NCI-H2171 (cell line): Measurements from ENCODE around the gene LTB4R.

Experiments used
- DNase-seq: peaks from one replicate; lab custom pipeline; 2025; lab: John Stamatoyannopoulos, UW

Gene LTB4R

GRCh38 chr14:24304019-24304387 is 7.3 kb upstream of the LTB4R start:
- no peak for DNase-seq

DNA sequence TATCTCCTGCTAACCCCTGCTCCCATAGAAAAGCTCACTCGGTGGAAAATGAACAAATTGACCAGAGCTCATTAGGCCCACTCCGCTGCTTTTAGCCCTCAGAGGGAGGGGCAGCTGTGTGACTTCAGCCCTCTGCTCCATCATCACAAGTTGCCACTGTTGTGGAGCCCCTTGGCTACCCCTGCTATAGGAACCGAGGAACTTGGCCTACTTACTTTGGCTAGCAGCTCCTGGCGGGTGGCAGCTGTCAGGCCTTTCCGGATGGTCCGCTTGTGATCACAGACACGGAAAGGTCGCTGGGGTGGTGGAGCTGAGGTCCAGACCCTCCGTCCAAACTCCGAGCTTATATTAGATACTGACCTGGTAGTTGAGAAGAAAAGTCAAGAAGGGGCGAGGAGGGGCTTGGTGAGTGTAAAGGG is 4.1 kb upstream of the LTB4R start:
- no peak for DNase-seq

- peak; percentile 10 for DNase-seq
These were observed 3.5 kb upstream of the LTB4R start, which contains the start of gene CIDEB for GRCh38 chr14:24307575-24308341. TSS of gene CIDEB (minus strand) at chr14:24307977. CDS start at chr14:24307858, 119 bp downstream.

GRCh38 chr14:24308342-24309124 is 2.8 kb upstream of the LTB4R start:
- DNase-seq, result no peak

DNA sequence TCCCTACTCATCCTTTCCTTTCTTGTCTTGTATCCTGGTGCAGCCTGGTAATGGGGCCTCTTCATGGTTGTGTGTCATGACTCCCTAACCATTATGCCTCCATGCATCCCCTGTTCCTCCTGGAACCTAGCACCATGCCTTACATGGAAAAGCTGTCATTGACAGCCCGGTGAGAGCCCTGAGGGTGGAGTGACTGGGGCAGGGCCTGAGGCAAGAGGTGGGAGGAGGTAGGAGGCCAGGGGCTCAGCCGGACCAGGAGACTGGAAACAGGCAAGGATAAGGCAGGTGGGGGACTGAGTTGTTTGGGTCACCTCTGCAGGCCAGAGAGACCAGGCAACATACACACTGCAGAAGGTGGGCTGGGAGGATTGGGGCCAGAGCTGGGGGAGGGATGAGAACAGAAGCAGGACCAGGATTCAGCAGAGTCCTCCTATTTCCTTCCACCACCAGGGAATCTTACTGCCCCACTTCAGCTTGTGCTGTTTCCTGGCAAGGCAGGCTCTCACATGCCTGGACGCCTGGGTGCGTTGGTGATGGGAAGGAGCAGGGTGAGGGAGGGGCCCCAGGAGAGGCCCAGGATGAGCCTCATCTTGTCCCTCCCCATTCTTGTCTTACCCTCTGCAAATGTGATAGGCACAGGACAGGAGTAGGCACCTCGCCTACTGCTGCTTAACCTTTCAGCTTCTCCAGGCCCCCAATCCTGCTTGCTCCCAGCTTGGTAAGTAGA is 1.6 kb upstream of the LTB4R start, which contains the start of gene LTB4R2:
TSS of gene LTB4R2 (plus strand) at position 603 of the 727 bp plus-strand sequence. CDS start 525 bp downstream, outside the sequence.
- no peak for DNase-seq

DNA sequence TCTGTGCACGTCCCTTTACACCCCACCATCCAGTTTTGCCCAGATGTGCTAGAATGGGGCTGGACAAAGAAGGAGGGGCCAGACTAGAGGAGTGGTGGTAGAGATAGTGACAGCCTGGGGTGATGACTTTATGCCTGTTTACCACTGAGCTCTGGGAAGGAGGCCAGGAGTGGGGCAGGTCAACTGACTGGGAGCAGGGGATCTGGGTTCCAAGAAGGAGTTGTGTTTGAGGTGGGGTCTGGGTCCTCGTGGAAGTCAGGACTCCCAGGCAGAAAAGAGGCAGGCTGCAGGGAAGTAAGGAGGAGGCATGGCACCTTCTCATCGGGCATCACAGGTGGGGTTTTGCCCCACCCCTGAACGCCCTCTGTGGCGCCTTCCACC is 1.0 kb upstream of the LTB4R start:
- DNase-seq, result no peak

- DNase-seq, result no peak
These were observed 724 bp downstream of the LTB4R start for GRCh38 chr14:24311837-24312615.

- DNase-seq, result no peak
These were observed 1.6 kb downstream of the LTB4R start for GRCh38 chr14:24312736-24313507.

DNA sequence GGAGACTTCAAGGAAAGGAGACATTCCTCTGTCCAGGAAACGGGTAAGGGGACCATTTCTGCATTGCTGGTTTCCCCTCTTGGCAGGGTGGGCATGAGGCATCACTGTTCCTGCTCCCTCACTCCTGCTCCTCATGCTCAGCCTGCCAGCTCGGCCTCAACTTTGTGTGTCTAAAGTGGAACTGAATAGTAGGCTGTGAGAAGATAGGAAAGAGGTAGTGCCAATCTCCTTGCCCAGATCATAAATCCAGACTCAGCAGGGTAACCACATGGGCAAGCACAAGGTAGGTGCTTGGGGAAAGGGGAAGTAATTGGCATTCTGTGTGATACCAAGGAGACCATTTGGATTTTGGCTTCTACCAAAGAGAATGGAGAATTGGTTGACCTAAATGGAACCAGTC is 2.6 kb downstream of the LTB4R start:
- DNase-seq, result no peak

DNA sequence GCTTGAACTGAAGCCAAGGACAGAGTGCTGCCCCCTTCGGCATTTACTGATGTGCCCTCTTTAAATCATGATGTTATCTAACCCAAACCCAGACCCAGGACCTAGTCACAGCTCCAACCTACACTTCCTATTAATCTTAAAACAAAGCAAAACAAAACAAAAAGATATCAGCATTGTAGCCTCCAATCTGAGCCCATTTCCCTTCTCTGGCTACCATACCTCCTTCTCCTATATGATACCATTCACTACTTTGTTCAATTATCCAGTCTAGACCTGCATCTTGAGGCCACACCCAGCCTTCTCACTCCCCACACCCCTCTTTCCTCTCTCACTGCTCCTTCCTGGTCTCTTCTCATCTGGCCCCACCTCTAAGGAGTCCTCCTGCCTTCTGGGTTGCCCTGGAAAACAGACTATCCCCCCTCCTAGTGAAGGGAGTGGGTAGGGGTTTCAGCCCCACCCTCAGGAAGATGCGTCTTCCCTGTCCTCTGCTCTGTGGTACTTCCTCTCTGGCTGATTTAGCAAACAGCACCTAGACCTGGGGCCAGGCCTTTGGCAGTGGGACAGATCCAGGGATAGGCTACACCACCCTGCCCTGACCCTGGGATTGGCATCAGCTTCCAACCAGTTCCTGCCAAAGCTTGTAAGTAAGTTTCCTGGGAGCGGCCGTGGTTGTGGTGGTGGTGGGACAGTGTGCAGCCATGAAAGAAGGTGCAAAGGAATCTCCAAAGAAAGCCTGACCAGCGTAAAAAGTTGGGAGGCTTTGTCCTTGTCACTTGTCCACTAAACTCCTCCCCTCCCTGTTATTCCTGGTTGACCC is 3.3 kb downstream of the LTB4R start:
- no peak for DNase-seq

DNA sequence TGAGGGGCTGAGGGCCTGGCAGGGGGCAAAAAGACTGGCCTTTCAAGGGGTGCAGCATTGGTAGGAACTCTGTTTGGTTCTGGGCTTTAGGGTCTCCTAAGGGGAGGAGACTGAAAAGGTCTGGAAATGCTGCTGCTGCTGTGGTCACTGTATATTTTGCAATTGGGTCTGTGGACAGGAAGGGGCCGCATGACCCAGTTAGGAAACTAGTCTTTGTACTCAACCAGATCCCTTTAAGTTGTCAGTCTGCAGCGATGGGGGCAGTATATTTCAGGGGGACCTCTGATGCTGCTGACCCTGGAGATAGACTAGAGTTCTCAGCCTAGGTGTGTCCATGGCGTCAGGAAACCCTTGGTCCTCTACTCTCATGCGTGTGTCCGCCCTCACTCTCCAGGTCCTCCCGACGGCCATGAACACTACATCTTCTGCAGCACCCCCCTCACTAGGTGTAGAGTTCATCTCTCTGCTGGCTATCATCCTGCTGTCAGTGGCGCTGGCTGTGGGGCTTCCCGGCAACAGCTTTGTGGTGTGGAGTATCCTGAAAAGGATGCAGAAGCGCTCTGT is 4.0 kb downstream of the LTB4R start:
- no peak for DNase-seq

DNA sequence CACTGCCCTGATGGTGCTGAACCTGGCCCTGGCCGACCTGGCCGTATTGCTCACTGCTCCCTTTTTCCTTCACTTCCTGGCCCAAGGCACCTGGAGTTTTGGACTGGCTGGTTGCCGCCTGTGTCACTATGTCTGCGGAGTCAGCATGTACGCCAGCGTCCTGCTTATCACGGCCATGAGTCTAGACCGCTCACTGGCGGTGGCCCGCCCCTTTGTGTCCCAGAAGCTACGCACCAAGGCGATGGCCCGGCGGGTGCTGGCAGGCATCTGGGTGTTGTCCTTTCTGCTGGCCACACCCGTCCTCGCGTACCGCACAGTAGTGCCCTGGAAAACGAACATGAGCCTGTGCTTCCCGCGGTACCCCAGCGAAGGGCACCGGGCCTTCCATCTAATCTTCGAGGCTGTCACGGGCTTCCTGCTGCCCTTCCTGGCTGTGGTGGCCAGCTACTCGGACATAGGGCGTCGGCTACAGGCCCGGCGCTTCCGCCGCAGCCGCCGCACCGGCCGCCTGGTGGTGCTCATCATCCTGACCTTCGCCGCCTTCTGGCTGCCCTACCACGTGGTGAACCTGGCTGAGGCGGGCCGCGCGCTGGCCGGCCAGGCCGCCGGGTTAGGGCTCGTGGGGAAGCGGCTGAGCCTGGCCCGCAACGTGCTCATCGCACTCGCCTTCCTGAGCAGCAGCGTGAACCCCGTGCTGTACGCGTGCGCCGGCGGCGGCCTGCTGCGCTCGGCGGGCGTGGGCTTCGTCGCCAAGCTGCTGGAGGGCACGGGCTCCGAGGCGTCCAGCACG is 4.7 kb downstream of the LTB4R start:
- DNase-seq, result no peak

- no peak for DNase-seq
These were observed 5.3 kb downstream of the LTB4R start for GRCh38 chr14:24316597-24316950.

GRCh38 chr14:24317141-24317928 is 6.0 kb downstream of the LTB4R start:
- DNase-seq, result no peak

GRCh38 chr14:24321212-24321975 is 10.1 kb downstream of the LTB4R start:
- DNase-seq, result no peak

DNA sequence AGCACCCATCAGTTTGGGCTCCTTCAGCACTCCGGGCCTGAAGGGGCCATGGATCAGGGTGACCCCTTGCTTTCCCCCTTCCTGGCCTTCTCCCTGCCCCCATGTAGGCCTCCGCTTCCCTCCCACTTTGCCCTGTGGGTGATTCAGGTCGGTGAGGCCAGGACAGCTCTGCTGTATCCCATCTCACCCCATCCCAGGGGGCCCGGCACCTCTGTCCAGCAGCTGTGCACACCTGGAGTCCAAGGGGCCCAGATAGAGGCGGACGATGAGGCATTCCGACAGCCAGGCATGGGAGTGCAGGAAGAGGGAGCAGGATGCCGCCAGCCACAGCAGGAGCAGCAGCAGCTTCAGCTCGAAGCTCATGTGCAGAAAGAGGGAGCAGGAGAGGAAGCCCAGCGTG is 11.4 kb downstream of the LTB4R start:
- no peak for DNase-seq

GRCh38 chr14:24323341-24323740 is 12.0 kb downstream of the LTB4R start:
- no peak for DNase-seq
